HG03095 (cell line): ENCODE results near the gene LYST.
A peak's percentile ranks its signal among the peaks of the same experiment; 100 is the strongest.
"Not testable (repeated sequence)": the region's sequence is repeated elsewhere in the genome, so short reads cannot be mapped to it uniquely, and the experiment has no call there.

Experiments used
- ATAC-seq: cut with Tn5 transposase; IDR thresholded peaks from one replicate; pipeline ENCODE4 v1.9.1; 2021; ENCODE audit warnings: moderate library complexity; ENCODE audit not compliant: unreplicated experiment

Gene LYST

GRCh38 chr1:235821361-235821981 lies 45.2 kb downstream of the LYST start:
- no peak for ATAC-seq

GRCh38 chr1:235820061-235820460 lies 46.6 kb downstream of the LYST start:
- no peak for ATAC-seq

- no peak for ATAC-seq
Observed at GRCh38 chr1:235818632-235819136, 48.0 kb downstream of the LYST start.

GRCh38 chr1:235817101-235817728 lies 49.5 kb downstream of the LYST start:
- ATAC-seq = no peak

GRCh38 chr1:235809688-235810397 lies 56.9 kb downstream of the LYST start:
- no peak for ATAC-seq

GRCh38 chr1:235808223-235808622 lies 58.5 kb downstream of the LYST start:
- no peak for ATAC-seq

GRCh38 chr1:235806123-235806522 lies 60.6 kb downstream of the LYST start:
- ATAC-seq = no peak

GRCh38 chr1:235802573-235803346 lies 63.9 kb downstream of the LYST start:
- ATAC-seq = no peak

- no peak for ATAC-seq
Observed at GRCh38 chr1:235799264-235799663, 67.4 kb downstream of the LYST start.

GRCh38 chr1:235791532-235792060 lies 75.1 kb downstream of the LYST start:
- no peak for ATAC-seq

GRCh38 chr1:235790123-235790522 lies 76.6 kb downstream of the LYST start:
- ATAC-seq = no peak

- not testable (repeated sequence) for ATAC-seq
Observed at GRCh38 chr1:235786227-235786898, 80.3 kb downstream of the LYST start.

- ATAC-seq = no peak
Observed at GRCh38 chr1:235784950-235785349, 81.8 kb downstream of the LYST start.

- no peak for ATAC-seq
Observed at GRCh38 chr1:235783148-235783776, 83.4 kb downstream of the LYST start.

- ATAC-seq = no peak
Observed at GRCh38 chr1:235782601-235783000, 84.1 kb downstream of the LYST start.

GRCh38 chr1:235781807-235782206 lies 84.9 kb downstream of the LYST start:
- no peak for ATAC-seq

- ATAC-seq = no peak
Observed at GRCh38 chr1:235779770-235780169, 86.9 kb downstream of the LYST start.

- no peak for ATAC-seq
Observed at GRCh38 chr1:235776396-235776795, 90.3 kb downstream of the LYST start.

GRCh38 chr1:235775246-235775860 lies 91.4 kb downstream of the LYST start:
- ATAC-seq = no peak

GRCh38 chr1:235767795-235768194 lies 98.9 kb downstream of the LYST start:
- peak; percentile 95 for ATAC-seq
